Stomach (tissue), 4 donors: Measurements from ENCODE around the gene PRRX2.

Experiments used
- POLR2AphosphoS5 ChIP-seq, 3 donors: sonication (generic); formaldehyde crosslinking; IDR thresholded peaks; one replicate each; pipeline ENCODE4 v1.6.1; 2016; ENCODE audit warnings: antibody characterized with exemption in 3 of 3
- TF ChIP-seq, protein P1 (sequence below), 7 experiments: fragments of 450-650 bp in 4 of 7; fragments of 200-600 bp in 3 of 7; sonication (generic) in 3 of 7; IDR thresholded peaks; one replicate each; pipeline ENCODE4 v1.5.1; 2016 to 2019; ENCODE audit warnings: antibody characterized with exemption in 7 of 7, control low read depth in 2 of 7, mild to moderate bottlenecking in 1 of 7

DNA sequence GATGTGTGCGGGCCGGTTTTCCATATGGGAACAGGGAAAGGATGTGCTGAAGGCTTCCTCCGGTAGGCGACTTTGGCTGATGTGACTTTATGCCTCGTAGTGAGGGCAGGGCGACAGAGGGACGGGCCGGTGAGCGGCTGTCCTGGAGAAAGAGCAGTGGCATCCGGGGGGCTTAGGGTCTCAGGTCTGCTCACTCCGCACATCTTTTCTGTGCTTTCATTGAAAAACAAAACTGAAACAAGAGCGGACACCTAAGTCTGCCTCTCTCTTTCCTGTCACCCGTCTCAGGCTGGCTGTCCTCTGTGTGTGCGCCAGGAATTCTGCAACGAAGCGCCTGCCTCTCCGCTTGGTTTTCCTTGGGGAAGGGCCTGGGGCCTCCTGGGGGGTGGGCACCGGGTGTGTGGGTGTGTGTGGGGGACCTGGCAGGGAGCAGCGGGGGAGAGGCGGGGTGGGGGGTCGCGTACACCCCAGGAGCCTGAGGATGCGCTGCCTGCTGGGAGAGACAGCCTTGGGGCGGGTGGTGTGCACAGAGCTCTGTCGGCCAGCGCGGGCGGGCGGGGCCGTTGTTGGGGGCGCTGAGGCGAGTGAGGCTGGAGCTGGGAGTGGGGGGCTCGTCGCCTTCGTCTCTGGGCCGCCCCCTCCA lies 580 bp upstream of the PRRX2 start:
- TF ChIP-seq, protein P1, sequence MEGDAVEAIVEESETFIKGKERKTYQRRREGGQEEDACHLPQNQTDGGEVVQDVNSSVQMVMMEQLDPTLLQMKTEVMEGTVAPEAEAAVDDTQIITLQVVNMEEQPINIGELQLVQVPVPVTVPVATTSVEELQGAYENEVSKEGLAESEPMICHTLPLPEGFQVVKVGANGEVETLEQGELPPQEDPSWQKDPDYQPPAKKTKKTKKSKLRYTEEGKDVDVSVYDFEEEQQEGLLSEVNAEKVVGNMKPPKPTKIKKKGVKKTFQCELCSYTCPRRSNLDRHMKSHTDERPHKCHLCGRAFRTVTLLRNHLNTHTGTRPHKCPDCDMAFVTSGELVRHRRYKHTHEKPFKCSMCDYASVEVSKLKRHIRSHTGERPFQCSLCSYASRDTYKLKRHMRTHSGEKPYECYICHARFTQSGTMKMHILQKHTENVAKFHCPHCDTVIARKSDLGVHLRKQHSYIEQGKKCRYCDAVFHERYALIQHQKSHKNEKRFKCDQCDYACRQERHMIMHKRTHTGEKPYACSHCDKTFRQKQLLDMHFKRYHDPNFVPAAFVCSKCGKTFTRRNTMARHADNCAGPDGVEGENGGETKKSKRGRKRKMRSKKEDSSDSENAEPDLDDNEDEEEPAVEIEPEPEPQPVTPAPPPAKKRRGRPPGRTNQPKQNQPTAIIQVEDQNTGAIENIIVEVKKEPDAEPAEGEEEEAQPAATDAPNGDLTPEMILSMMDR (IDR thresholded peaks at IDR 0.05), result no peak
- TF ChIP-seq POLR2AphosphoS5 (IDR thresholded peaks at IDR 0.05), result no peak
